ENCODE measurements around the gene GPR157. TPM values are rescaled to one million over a fixed set of nuclear protein-coding genes. Genes with fewer than 3 reads are reported as not detected.
"Not testable (repeated sequence)": the region's sequence is repeated elsewhere in the genome, so short reads cannot be mapped to it uniquely, and the experiment has no call there.

Gene GPR157
- total RNA-seq, 1 donor from 2014 or later, result 0.76 TPM

DNA sequence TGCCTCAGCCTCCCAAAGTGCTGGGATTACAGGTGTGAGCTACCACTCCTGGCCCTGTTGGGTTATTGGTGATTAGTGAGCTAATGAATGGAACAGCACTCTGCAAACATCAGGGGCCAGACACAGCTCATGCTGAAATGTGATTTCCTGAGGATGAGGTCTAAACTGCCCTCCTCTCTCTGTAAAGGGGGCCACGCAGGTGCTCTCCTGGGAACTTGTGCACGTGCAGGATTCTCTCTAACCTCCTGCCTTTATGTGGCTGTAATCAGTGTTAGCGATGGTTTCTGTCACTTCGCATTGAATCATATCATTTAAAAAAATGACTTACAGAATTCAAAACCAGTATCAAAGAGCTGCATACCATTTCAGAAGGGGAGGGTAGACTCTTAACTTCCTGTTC lies 3.6 kb downstream of the GPR157 start:
- no peak overlapping the region for H3K4me3 Mint-ChIP-seq (ENCODE audit: unreplicated experiment)
- no peaks in the 10 kb centered on the region for H3K9me3 Mint-ChIP-seq (ENCODE audit: unreplicated experiment)
- H3K27me3 Mint-ChIP-seq (ENCODE audit: unreplicated experiment), result no peaks in the 10 kb centered on the region
- no peak overlapping the region for H3K27ac Mint-ChIP-seq (ENCODE audit: unreplicated experiment)
- TF ChIP-seq, protein P1, sequence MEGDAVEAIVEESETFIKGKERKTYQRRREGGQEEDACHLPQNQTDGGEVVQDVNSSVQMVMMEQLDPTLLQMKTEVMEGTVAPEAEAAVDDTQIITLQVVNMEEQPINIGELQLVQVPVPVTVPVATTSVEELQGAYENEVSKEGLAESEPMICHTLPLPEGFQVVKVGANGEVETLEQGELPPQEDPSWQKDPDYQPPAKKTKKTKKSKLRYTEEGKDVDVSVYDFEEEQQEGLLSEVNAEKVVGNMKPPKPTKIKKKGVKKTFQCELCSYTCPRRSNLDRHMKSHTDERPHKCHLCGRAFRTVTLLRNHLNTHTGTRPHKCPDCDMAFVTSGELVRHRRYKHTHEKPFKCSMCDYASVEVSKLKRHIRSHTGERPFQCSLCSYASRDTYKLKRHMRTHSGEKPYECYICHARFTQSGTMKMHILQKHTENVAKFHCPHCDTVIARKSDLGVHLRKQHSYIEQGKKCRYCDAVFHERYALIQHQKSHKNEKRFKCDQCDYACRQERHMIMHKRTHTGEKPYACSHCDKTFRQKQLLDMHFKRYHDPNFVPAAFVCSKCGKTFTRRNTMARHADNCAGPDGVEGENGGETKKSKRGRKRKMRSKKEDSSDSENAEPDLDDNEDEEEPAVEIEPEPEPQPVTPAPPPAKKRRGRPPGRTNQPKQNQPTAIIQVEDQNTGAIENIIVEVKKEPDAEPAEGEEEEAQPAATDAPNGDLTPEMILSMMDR (IDR thresholded peaks at IDR 0.05; ENCODE audit: partially characterized antibody, unreplicated experiment), result no peak
- no peaks in the 10 kb centered on the region for H3K36me3 Mint-ChIP-seq (ENCODE audit: unreplicated experiment)
- no peaks in the 10 kb centered on the region for H3K4me1 Mint-ChIP-seq (ENCODE audit: low read depth, unreplicated experiment)
- no peak for DNase-seq

DNA sequence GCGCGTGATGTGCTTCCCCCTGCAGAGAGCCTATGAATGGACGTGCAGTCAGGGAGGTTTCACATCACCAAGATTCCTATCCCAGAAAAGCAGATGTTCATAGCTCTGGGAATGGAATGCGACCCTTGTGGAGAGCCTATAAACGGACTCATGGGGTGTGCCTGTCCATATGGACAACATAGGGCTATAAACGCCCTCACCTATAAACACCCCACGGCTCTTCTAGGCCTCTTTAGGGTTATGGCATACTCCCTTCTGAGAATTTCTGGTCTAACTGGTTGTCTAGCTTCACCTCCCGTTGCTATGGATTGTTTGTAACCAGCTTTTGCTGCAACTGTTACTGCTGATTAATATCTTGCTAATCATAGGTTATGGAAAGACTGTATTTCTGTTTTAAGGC lies 4.5 kb downstream of the GPR157 start:
- not testable (repeated sequence) for H3K4me3 Mint-ChIP-seq (ENCODE audit: unreplicated experiment); H3K27ac Mint-ChIP-seq (ENCODE audit: unreplicated experiment); H3K9me3 Mint-ChIP-seq (ENCODE audit: unreplicated experiment); DNase-seq; H3K36me3 Mint-ChIP-seq (ENCODE audit: unreplicated experiment); H3K27me3 Mint-ChIP-seq (ENCODE audit: unreplicated experiment); H3K4me1 Mint-ChIP-seq (ENCODE audit: low read depth, unreplicated experiment)

DNA sequence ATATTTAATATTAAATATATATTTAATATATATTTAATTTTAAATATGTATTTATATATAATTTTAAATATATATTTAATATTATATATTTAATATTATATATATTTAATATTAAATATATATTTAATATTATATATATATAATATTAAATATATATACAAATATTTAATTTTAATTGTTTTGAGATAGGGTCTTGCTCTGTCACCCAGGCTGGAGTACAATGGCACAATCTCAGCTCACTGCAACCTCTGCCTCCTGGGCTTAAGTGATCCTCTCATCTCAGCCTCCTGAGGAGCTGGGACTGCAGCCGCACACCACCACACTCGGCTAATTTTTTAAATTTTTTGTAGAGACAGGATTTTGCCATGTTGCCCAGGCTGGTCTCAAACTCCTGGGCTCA lies 5.2 kb downstream of the GPR157 start:
- H3K4me3 Mint-ChIP-seq (ENCODE audit: unreplicated experiment); H3K9me3 Mint-ChIP-seq (ENCODE audit: unreplicated experiment); H3K36me3 Mint-ChIP-seq (ENCODE audit: unreplicated experiment); H3K27me3 Mint-ChIP-seq (ENCODE audit: unreplicated experiment); H3K27ac Mint-ChIP-seq (ENCODE audit: unreplicated experiment); DNase-seq; H3K4me1 Mint-ChIP-seq (ENCODE audit: low read depth, unreplicated experiment): not testable (repeated sequence)

DNA sequence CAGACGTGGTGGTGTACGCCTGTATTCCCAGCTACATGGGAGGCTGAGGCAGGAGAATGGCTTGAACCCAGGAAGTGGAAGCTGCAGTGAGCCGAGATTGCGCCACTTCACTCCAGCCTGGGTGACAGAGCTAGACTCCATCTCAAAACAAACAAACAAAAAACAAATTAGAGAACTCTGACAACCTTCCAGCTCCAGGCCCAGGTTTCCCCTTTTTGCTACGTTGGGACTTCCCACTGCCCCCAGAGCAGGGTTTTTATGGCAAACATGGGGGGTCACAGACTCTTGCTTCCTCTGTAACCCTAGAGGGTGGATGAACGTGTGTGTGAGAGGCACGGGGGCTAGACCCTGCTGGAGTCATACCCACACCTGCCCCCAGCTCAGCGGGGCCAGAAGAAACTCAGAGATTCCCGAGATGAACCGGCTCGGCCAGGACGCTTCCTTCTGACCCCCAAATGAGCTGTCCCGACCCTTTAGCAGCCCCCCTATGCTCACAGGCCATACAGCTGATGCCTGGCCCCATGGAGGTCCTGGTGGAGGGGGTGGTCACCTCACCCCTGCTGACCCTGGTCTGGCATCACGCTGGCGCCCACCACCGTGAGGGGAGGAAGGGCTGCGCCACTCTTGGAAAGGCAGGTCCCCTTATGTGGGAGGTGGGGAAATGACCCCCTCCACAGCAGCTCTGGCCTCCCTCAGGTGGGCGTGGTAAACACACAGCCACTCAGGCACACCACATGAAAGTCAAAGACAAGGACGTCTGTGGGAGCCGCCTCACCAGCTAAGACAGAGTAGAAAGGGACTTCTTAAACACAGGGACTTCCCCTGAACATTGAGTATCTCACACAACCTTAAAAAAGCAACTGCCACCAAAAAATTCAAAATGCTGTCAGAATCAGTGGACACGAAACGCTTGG lies 7.1 kb downstream of the GPR157 start:
- DNase-seq, result no peak
- Mint-ChIP-seq H3K9me3 (ENCODE audit: unreplicated experiment) (no peaks in the 10 kb centered on the region), H3K36me3 (ENCODE audit: unreplicated experiment) (peaks cover 4% of the 10 kb centered on the region), H3K4me1 (ENCODE audit: low read depth, unreplicated experiment) (no peaks in the 10 kb centered on the region), H3K4me3 (ENCODE audit: unreplicated experiment) (no peak overlapping the region), H3K27ac (ENCODE audit: unreplicated experiment) (no peak overlapping the region), H3K27me3 (ENCODE audit: unreplicated experiment) (peaks cover 2% of the 10 kb centered on the region)
- TF ChIP-seq, protein P1 (IDR thresholded peaks at IDR 0.05; ENCODE audit: partially characterized antibody, unreplicated experiment), result no peak

DNA sequence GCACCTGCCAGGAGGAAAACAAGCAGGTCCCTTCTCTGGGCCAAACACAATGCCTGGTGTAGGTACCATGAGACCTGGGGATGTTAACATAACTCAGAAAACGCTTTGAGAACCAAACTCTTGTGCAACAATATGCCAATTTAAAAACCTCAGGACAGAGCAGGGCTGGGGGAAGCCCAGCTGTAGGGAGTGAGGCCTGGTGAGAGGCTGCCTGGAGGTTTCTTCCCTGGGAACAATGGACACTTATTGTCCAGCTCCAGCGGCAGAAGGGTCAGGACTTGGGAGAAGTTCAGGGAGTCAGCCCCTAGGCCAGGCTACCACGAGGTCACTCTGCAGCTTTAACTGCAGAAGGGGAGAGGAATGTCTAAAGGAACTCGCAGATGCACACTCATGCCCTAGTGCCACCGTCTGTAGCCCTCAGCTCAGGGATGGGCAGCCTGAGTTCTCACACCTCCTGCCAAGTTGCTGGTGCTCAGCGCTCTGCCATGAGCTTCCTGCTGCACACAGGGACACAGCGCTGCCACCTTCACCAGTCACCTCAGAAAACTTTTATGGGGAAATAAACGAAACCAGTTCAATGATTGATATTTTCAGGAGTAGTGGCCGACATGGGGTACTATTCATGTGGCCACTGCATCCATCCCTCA lies 8.5 kb downstream of the GPR157 start:
- H3K9me3 Mint-ChIP-seq (ENCODE audit: unreplicated experiment), result no peaks in the 10 kb centered on the region
- DNase-seq, result no peak
- no peaks in the 10 kb centered on the region for H3K4me1 Mint-ChIP-seq (ENCODE audit: low read depth, unreplicated experiment)
- TF ChIP-seq, protein P1 (IDR thresholded peaks at IDR 0.05; ENCODE audit: partially characterized antibody, unreplicated experiment), result no peak
- H3K36me3 Mint-ChIP-seq (ENCODE audit: unreplicated experiment), result peaks cover 4% of the 10 kb centered on the region
- peaks cover 2% of the 10 kb centered on the region for H3K27me3 Mint-ChIP-seq (ENCODE audit: unreplicated experiment)
- no peak overlapping the region for H3K4me3 Mint-ChIP-seq (ENCODE audit: unreplicated experiment)
- H3K27ac Mint-ChIP-seq (ENCODE audit: unreplicated experiment), result no peak overlapping the region

DNA sequence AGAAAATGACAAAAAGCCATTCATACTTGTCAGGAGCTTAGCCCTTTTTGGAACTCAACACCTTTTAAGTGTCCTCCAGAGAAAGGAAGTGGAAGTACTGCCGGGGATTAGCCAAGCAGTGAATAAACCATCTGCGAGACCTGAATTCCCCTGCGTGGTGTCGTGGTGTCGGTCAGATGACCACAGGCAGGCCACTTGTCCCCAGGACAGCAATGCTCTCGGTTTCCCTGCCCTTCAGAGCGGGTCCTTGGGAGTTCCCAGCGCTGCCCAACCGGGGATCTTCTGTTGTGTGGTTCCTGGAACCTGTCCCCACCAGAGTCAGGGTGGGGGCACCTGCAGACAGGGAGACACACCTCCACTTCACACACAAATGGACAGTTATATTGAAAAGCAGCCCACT lies 9.2 kb downstream of the GPR157 start:
- no peak overlapping the region for H3K27ac Mint-ChIP-seq (ENCODE audit: unreplicated experiment)
- H3K4me3 Mint-ChIP-seq (ENCODE audit: unreplicated experiment), result no peak overlapping the region
- no peak for DNase-seq
- no peaks in the 10 kb centered on the region for H3K4me1 Mint-ChIP-seq (ENCODE audit: low read depth, unreplicated experiment)
- peaks cover 4% of the 10 kb centered on the region for H3K36me3 Mint-ChIP-seq (ENCODE audit: unreplicated experiment)
- TF ChIP-seq, protein P1 (IDR thresholded peaks at IDR 0.05; ENCODE audit: partially characterized antibody, unreplicated experiment), result no peak
- no peaks in the 10 kb centered on the region for H3K9me3 Mint-ChIP-seq (ENCODE audit: unreplicated experiment)
- peaks cover 2% of the 10 kb centered on the region for H3K27me3 Mint-ChIP-seq (ENCODE audit: unreplicated experiment)
